NCI-H526 (cell line): ENCODE data around the gene EPN3.

Experiments used
- DNase-seq, 2 experiments: peaks; one replicate each; lab custom pipeline; 2025; lab: John Stamatoyannopoulos, UW

EPN3 gene

DNA sequence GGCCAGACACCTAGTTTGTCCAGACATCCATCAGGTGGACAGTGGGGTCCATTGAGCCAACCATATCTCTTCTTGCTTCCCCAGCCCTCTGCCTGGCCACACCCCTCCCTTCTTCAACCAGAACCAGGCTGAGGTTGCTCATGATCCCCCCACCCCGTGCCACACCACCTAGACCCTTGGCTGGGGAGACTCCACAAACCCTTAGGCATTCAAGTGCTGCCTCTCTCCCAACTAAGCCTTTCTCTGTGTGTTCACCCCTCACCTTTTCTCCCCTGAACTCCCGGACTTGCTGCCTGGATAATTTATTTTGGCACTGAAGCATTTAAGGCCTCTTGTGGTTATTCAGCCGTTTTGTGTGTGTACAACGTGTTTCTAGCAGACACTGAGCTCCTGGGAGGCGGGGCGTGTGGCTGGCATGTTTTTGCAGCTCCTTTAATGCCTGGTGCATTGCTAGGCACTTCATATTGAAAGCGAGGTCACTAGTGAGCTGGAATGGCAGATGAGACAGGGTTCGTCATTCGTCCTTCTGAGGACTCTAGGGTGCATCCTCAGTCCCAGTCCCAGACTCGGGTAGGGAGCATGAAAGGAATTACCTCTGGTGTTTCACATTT is 56.7 kb downstream of the EPN3 start:
- DNase-seq = no peak

DNA sequence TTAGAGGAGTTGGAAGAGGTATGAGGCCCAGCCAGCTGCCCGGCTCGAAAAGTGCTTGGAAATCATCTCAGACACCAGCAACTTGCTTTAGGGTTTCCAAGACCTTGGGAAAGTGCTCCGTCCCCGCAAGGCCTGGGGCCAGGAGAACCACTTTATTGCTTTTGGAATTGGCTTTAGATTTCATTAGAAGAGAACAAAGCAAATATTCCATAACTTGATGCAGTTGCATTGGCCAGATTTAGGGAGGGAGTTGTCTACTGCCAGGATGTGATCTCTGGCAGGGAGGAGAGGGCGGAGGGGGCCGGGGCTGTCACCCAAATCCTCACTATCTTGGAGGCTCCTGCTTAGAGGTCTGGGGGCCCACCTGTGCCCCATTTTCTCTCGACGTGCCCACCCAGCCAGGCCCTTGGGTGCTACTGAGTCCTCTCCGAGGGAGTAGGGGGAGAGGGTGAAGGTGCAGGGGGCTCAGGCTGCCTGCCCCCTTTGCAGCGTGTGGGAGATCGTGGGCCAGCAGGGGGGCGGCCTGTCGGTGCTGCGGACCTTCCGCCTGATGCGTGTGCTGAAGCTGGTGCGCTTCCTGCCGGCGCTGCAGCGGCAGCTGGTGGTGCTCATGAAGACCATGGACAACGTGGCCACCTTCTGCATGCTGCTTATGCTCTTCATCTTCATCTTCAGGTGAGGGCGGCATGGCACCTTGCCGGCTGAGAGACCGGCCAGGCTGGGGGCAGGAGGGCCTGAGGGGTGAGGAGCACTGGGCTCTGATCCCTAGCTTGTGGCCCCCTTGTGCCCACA is 58.6 kb downstream of the EPN3 start:
- no peak for DNase-seq

- peak; percentile 67 to 84 for DNase-seq
Measured at GRCh38 chr17:50593321-50593720, 60.8 kb downstream of the EPN3 start.
